Nephron (organoid): ENCODE data around the gene CMC1.

Source experiments
- H3K27ac Mint-ChIP-seq, 3 experiments: 2 replicates each; pipeline ENCODE4 v1.8.0; 2020; ENCODE audit warnings: mixed read lengths in 3 of 3, mild to moderate bottlenecking in 2 of 3, moderate library complexity in 1 of 3
- H3K27me3 Mint-ChIP-seq: 2 replicates; pipeline ENCODE4 v1.8.0; 2021; ENCODE audit warnings: low read depth, mild to moderate bottlenecking, moderate library complexity, mixed read lengths
- H3K36me3 Mint-ChIP-seq: 2 replicates; pipeline ENCODE4 v1.8.0; 2020; ENCODE audit warnings: low read depth, mixed read lengths
- H3K4me1 Mint-ChIP-seq: 2 replicates; pipeline ENCODE4 v1.8.0; 2020; ENCODE audit warnings: mixed read lengths
- H3K4me3 Mint-ChIP-seq, 3 experiments: 2 replicates each; pipeline ENCODE4 v1.8.0; 2020; ENCODE audit warnings: mild to moderate bottlenecking in 3 of 3, mixed read lengths in 3 of 3, moderate library complexity in 2 of 3
- H3K9me3 Mint-ChIP-seq: 2 replicates; pipeline ENCODE4 v1.8.0; 2020; ENCODE audit warnings: mixed read lengths
- TF ChIP-seq, protein P1 (sequence below), 3 experiments: fragments of 200-600 bp; sonication (generic); IDR thresholded peaks; one replicate each; pipeline ENCODE4 v1.5.0; 2021; ENCODE audit warnings: antibody characterized with exemption in 3 of 3; ENCODE audit not compliant: unreplicated experiment in 3 of 3

The CMC1 gene

DNA sequence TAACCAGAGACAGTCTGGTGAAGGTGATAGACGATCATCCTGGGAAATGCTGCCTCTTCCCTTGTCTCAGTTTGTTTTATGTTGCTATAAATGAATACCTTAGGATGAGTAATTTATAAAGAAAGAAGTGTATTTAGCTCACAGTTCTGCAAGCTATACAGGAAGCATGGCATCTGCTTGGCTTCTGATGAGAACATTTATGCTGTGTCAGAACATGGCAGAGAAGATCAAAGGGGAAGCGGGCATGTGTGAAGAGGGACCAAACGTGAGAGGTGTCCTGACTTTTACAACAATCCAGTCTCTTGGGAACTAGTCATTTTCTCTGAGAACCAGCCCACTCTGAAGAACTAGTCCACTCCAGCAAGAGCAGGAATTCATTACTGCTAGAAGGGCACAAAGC lies 9.6 kb downstream of the CMC1 start:
- no peaks in the 10 kb centered on the region for H3K9me3 Mint-ChIP-seq
- TF ChIP-seq, protein P1, sequence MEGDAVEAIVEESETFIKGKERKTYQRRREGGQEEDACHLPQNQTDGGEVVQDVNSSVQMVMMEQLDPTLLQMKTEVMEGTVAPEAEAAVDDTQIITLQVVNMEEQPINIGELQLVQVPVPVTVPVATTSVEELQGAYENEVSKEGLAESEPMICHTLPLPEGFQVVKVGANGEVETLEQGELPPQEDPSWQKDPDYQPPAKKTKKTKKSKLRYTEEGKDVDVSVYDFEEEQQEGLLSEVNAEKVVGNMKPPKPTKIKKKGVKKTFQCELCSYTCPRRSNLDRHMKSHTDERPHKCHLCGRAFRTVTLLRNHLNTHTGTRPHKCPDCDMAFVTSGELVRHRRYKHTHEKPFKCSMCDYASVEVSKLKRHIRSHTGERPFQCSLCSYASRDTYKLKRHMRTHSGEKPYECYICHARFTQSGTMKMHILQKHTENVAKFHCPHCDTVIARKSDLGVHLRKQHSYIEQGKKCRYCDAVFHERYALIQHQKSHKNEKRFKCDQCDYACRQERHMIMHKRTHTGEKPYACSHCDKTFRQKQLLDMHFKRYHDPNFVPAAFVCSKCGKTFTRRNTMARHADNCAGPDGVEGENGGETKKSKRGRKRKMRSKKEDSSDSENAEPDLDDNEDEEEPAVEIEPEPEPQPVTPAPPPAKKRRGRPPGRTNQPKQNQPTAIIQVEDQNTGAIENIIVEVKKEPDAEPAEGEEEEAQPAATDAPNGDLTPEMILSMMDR (IDR thresholded peaks at IDR 0.05; ENCODE audit: unreplicated experiment in 3 of 3): no peak
- H3K4me1 Mint-ChIP-seq: no peaks in the 10 kb centered on the region
- H3K4me3 Mint-ChIP-seq: no peak overlapping the region
- no peaks in the 10 kb centered on the region for H3K27me3 Mint-ChIP-seq
- H3K36me3 Mint-ChIP-seq: peaks cover 4% of the 10 kb centered on the region
- H3K27ac Mint-ChIP-seq: no peak overlapping the region

DNA sequence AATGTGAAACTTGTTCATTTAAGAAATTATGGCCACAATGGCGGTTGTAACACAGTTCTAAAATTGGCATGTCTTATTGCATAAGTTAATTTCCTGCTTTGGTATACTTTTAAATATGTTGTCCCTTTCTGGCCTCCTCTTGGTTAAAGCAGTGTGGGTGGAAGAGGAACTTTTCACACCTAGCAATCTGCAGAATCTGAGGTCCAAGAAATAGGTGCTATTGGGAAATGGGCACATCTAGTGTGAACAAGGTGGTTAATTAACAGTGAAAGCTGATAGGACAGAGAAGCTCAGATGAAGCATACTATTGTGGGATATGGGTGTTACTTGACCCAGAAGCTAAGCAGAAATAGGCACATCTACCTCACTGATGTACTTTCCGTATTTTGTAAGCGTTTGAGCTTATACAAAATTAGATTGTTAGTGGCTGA lies 10.6 kb downstream of the CMC1 start:
- Mint-ChIP-seq H3K9me3 (no peaks in the 10 kb centered on the region), H3K27me3 (no peaks in the 10 kb centered on the region), H3K27ac (no peak overlapping the region), H3K4me3 (no peak overlapping the region), H3K4me1 (no peaks in the 10 kb centered on the region), H3K36me3 (peaks cover 4% of the 10 kb centered on the region)
- TF ChIP-seq, protein P1 (IDR thresholded peaks at IDR 0.05; ENCODE audit: unreplicated experiment in 3 of 3): no peak

DNA sequence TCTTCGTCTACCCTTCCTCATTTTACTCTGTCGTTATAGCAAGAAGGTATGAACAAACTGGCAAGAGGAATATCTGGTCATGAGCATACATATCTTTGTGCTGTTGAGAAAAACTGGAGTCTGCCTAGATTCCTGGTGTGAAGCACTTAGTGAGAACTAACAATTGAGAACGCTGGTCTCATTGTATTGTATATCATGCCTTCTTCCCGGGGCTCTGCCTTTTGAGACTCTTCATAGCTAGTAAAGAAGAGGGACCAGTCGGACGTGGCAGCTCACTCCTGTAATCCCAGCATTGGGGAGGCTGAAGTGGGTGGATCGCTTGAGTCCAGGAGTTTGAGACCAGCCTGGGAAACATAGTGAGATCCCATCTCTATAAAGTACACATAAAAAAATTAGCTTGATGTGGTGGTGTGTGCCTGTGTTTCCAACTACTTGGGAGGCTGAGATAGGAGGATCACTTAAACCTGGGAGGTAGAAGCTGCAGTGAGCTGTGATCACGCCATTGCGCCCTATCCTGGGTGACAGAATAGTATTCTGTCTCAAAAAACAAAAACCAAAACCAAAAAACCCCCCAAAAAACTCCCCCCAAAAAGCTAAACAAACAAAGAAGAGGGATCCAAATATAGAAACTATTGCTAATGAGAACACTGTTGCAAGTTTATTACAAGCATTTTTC lies 11.8 kb downstream of the CMC1 start:
- H3K4me1 Mint-ChIP-seq: no peaks in the 10 kb centered on the region
- no peak overlapping the region for H3K4me3 Mint-ChIP-seq
- no peaks in the 10 kb centered on the region for H3K27me3 Mint-ChIP-seq
- no peaks in the 10 kb centered on the region for H3K9me3 Mint-ChIP-seq
- TF ChIP-seq, protein P1 (IDR thresholded peaks at IDR 0.05; ENCODE audit: unreplicated experiment in 3 of 3): no peak
- H3K36me3 Mint-ChIP-seq: peaks cover 4% of the 10 kb centered on the region
- H3K27ac Mint-ChIP-seq: no peak overlapping the region

DNA sequence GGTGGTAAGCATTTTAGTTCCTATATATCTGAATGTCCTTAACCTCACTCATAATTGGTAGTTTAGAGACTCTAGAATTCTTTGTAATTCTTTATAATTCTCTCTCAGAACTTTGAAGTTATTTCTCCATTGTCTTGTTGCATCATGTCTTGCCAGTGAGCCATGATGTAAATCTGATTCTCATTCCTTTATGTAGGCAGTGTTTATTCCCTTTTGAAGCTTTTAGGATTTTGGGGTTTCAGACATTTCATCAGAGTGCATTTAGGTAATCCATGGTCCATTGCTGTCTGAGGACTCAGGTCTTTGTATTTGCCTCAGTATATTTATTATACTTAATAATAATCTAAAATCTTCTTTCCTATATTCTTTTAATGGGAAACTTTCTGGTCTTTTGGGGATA lies 20.6 kb downstream of the CMC1 start:
- Mint-ChIP-seq H3K9me3 (no peaks in the 10 kb centered on the region), H3K27me3 (no peaks in the 10 kb centered on the region), H3K27ac (no peak overlapping the region), H3K36me3 (peaks cover 10% of the 10 kb centered on the region), H3K4me3 (no peak overlapping the region), H3K4me1 (no peaks in the 10 kb centered on the region)
- TF ChIP-seq, protein P1 (IDR thresholded peaks at IDR 0.05; ENCODE audit: unreplicated experiment in 3 of 3): no peak

DNA sequence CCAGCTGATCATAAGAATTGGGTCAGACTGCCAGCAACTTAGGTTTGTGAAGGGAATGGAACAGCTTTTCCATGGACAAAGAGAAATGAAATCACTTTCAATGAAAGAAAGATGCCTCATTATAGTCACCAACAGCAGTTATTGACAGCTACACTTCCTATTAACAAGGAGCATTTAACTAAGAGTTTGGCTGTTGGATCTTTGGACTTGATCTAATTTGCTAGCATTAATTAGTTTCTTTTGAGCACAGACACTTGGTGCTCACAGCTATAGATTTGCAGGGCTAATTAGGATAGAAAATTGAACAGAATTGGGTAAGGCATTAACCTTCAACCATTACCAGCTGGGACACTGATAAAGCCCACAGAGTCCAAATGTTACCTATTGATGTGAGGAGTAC lies 24.2 kb downstream of the CMC1 start:
- Mint-ChIP-seq H3K27me3 (no peaks in the 10 kb centered on the region), H3K36me3 (peaks cover 30% of the 10 kb centered on the region), H3K4me3 (no peak overlapping the region), H3K27ac (no peak overlapping the region), H3K4me1 (no peaks in the 10 kb centered on the region), H3K9me3 (peaks cover 7% of the 10 kb centered on the region)
- TF ChIP-seq, protein P1 (IDR thresholded peaks at IDR 0.05; ENCODE audit: unreplicated experiment in 3 of 3): no peak
